ENCODE measurements around the gene IFNA6. TPM values are rescaled to one million over a fixed set of nuclear protein-coding genes. Genes with fewer than 3 reads are reported as not detected.
"Not testable (repeated sequence)": the region's sequence is repeated elsewhere in the genome, so short reads cannot be mapped to it uniquely, and the experiment has no call there.

The IFNA6 gene
- total RNA-seq, 2 experiments from 2014 or later, result not detected

DNA sequence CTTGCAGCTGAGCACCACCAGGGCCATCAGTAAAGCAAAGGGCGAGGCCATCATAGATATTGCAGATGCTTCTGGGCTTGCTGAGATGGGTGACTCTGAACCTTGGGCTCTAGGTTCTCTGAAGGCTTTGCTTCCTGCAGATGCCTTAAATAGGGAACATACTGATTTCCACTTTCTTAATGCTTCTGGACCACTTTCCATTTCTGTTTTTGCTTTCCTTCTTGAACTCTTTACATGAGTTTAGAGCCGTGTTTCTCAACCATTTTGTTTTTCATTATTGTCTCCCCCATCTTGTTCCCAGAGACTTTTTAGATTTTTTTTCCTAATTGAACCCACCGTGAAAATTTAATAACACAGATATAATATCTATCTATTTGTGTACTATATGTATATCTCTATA is 17.3 kb upstream of the IFNA6 start, which contains the start of gene IFNA13:
TSS of gene IFNA13 (minus strand) at position 101 of the 400 bp plus-strand sequence. CDS start at position 54, 47 bp downstream.
- intact Hi-C loops (cut with micrococcal nuclease), result no loop called here
- ATAC-seq (no peak), DNase-seq (no peak)
- ChIA-PET POLR2A (no interaction called here), CTCF (no interaction called here)
- H3K9me3 Mint-ChIP-seq, result no peaks in the 10 kb centered on the region
- no peaks in the 10 kb centered on the region for H3K4me1 Mint-ChIP-seq (ENCODE audit: low read depth)
- TF ChIP-seq, protein P1, sequence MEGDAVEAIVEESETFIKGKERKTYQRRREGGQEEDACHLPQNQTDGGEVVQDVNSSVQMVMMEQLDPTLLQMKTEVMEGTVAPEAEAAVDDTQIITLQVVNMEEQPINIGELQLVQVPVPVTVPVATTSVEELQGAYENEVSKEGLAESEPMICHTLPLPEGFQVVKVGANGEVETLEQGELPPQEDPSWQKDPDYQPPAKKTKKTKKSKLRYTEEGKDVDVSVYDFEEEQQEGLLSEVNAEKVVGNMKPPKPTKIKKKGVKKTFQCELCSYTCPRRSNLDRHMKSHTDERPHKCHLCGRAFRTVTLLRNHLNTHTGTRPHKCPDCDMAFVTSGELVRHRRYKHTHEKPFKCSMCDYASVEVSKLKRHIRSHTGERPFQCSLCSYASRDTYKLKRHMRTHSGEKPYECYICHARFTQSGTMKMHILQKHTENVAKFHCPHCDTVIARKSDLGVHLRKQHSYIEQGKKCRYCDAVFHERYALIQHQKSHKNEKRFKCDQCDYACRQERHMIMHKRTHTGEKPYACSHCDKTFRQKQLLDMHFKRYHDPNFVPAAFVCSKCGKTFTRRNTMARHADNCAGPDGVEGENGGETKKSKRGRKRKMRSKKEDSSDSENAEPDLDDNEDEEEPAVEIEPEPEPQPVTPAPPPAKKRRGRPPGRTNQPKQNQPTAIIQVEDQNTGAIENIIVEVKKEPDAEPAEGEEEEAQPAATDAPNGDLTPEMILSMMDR (IDR thresholded peaks at IDR 0.05), result no peak
- no peaks in the 10 kb centered on the region for H3K36me3 Mint-ChIP-seq (ENCODE audit: low read depth)
- no peak within 1 kb of the TSS for H3K27ac Mint-ChIP-seq
- peaks cover 19% of the 10 kb centered on the region for H3K27me3 Mint-ChIP-seq
- H3K4me3 Mint-ChIP-seq, result no peak within 1 kb of the TSS

DNA sequence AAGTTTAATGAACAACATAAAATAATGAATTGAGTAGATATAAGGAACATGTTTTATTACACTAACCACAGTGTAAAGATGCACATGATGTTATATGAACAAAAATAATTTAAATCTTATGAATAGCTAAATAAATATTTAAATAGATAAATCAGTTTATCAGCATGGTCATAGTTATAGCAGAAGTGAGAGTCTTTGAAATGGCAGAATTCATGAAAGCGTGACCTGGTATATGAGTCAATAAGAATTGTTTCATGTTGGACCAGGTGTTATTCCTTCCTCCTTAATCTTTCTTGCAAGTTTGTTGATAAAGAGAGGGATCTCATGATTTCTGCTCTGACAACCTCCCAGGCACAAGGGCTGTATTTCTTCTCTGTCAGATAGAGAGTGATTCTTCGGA is 16.5 kb upstream of the IFNA6 start:
- POLR2A ChIA-PET; intact Hi-C loops (cut with micrococcal nuclease); H3K27ac Mint-ChIP-seq: not testable (repeated sequence)

DNA sequence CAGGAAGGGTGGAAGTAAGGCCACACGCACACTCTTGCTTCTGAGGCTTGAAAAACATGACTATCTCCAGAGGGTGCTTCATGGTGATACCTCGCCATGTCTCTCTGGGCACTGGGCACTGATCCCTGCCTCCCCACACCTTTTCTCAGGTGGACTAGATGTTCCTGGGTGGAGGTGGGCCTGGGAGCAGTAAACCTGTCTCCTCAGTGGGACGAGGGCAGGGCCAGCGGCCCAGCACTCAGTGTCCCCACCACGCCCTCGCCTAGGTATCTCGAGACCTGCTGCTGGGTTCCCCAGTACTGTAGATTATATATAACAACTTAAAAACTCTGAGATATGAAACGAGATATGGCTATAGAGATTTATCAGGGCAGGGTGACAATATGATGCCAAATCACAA is 11.6 kb upstream of the IFNA6 start:
- Mint-ChIP-seq H3K9me3 (no peaks in the 10 kb centered on the region), H3K4me3 (no peak overlapping the region), H3K27me3 (peaks cover 14% of the 10 kb centered on the region), H3K4me1 (ENCODE audit: low read depth) (peaks cover 15% of the 10 kb centered on the region), H3K27ac (no peak overlapping the region), H3K36me3 (ENCODE audit: low read depth) (no peaks in the 10 kb centered on the region)
- ChIA-PET CTCF (no interaction called here), POLR2A (no interaction called here)
- DNase-seq (no peak), ATAC-seq (no peak)
- intact Hi-C loops (cut with micrococcal nuclease), result no loop called here
- TF ChIP-seq, protein P1 (IDR thresholded peaks at IDR 0.05), result no peak

More for the DNA sequence above, 16.5 kb upstream of the IFNA6 start:
- ATAC-seq; H3K9me3 Mint-ChIP-seq; H3K36me3 Mint-ChIP-seq (ENCODE audit: low read depth); CTCF ChIA-PET; DNase-seq; H3K4me1 Mint-ChIP-seq (ENCODE audit: low read depth); H3K4me3 Mint-ChIP-seq: not testable (repeated sequence)
- peaks cover 17% of the 10 kb centered on the region for H3K27me3 Mint-ChIP-seq

DNA sequence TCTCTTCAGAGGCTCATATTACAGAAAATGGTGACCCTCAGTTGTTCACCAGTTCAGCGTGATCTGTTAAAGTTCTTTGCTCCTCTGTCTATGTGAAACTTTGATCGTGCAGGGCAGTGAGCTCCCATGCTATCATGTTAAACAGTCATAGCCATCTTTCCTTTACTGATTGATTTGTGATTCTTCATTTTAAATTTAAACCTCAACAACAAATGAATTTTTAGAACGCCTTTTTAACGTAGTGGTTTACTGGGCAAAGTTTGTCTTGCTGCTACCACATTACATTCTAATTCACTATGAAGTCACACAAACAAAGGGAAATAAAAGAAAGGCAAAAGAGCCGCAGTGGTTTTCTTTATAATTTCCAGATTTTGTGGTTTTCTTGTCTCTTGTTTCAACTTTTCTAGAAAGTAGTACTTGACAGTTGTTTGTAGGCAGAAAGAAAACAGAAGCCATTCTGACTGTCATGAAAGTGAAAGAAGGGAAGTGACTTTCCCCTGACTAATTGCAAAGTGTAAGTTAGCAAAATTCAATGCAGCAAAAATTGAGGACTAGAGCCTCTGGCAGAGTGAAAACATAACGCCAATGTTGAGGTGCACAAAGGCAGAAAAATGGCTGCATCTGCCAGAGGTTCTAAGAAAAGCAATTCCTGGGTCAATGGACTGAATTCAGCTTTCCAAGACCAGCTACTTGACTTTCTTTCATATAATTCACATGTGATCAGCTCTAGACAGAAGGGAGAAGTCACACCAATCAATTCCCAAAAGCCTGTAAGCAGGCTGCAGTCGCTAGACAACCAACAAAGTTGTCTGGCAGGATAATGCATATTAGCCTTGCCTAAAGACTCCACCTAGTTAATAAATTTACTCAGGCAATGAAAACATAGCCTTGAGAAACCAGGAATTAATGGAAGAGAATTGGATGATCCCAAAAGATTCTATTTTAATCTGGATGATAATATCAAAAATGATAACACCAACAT is 7.1 kb upstream of the IFNA6 start:
- POLR2A ChIA-PET, result interaction anchor here (1.3 kb wide), 1 partner anchor 19 kb away, joined by 4 read pairs; no protein-coding TSS in a partner anchor

DNA sequence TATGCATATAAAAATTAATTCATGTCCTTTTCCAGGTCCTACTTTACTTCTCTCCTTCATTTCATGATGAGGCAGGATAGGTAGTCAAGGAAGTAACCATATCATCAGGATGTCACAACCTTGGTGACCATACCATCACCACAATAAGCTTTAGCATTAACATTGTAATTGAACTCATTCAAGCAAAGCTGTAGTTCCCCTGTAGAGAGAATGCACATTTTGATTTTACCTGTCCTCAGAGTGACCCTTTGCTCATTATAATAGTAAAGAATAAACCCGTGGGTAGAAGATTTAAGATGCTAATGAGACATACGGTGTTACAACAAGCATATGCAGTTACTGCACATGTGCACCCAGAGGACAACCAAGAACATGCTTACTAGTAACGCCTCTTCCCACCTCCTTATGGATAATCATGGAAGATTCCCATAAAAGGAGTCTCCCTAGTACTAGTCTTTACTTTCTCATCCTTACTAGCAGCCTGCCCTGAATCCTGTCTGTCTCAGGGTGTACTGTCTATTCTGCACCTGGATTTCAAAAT is 2.2 kb downstream of the IFNA6 start:
- ATAC-seq (no peak), DNase-seq (no peak)
- H3K9me3 Mint-ChIP-seq, result no peaks in the 10 kb centered on the region
- ChIA-PET POLR2A (no interaction called here), CTCF (interaction anchor here (1.2 kb wide), 1 partner anchor 90 kb away, joined by 3 read pairs; no protein-coding TSS in a partner anchor)
- no peaks in the 10 kb centered on the region for H3K4me1 Mint-ChIP-seq (ENCODE audit: low read depth)
- intact Hi-C loops (cut with micrococcal nuclease), result no loop called here
- H3K27ac Mint-ChIP-seq, result no peak overlapping the region
- no peaks in the 10 kb centered on the region for H3K36me3 Mint-ChIP-seq (ENCODE audit: low read depth)
- H3K4me3 Mint-ChIP-seq, result no peak overlapping the region
- TF ChIP-seq, protein P1 (IDR thresholded peaks at IDR 0.05), result no peak
- peaks cover 30% of the 10 kb centered on the region for H3K27me3 Mint-ChIP-seq

More for the DNA sequence above, 7.1 kb upstream of the IFNA6 start:
- Mint-ChIP-seq H3K36me3 (ENCODE audit: low read depth) (peaks cover 8% of the 10 kb centered on the region), H3K4me1 (ENCODE audit: low read depth) (peaks cover 18% of the 10 kb centered on the region), H3K9me3 (peaks cover 6% of the 10 kb centered on the region), H3K27ac (peak overlapping the region; percentile 76), H3K4me3 (peak overlapping the region; percentile 52), H3K27me3 (peaks cover 8% of the 10 kb centered on the region)
- CTCF ChIA-PET, result interaction anchor here (0.9 to 2.2 kb wide), 4 partner anchors 32 to 76 kb away, joined by 3 to 10 read pairs (median 6); no protein-coding TSS in a partner anchor
- intact Hi-C loops (cut with micrococcal nuclease), result no loop called here
- DNase-seq (no peak), ATAC-seq (peak; percentile 93)
- TF ChIP-seq, protein P1 (IDR thresholded peaks at IDR 0.05), result no peak

Data from activated CD8-positive, alpha-beta T cell treated with anti-CD3 and anti-CD28 coated beads for 36 hours (primary cell).